ENCODE data around the gene ATOX1.
A peak's percentile ranks its signal among the peaks of the same experiment; 100 is the strongest.

Gene ATOX1

DNA sequence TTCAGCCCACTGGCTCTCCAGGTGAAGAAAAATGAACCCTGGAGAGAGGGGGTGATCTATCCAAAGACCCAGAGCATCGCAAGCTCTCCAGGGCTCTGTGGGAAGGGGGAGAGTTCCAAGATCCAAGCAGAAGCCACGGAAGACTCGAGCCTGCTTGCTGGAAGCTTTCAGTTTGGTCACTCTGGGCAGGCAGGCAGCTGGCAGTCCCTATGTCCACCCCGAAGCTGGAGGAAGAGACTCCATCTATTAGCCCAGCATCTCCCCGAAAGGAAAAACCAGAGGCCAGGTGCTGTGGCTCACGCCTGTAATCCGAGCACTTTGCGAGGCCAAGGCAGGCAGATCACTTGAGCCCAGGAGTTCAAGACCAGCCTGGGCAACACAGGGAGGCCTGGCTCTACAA is 61.0 kb downstream of the ATOX1 start:
- no peak for DNase-seq (ENCODE audit: low read depth)

DNA sequence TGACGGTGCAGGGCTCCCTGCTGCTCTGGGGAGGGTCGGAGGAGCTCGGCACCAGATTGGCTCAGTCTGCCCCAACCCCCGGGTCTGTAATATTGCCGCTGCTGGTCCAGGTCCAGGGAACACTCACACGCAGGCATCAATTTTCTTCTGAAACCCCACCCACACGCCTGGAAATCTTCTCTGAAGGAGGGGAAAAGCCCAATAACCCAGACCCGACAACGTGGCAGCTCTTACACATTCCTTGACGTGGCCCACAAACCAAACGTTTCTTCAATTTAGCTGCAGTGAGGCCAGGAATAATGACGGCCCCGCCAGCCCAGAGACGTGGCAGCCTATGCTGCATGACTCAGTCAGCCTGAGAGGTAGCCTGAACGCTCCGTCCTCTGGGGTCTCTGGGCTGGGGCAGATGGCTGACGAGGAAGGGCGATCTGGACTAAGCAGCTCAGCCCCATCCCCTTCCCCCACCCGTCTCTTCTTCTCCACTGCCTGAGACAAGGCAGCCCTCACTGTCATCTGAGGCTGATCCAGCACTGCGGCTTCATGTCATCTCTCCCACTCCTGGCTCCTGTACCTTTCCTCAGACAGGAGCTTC is 61.9 kb downstream of the ATOX1 start:
- peak; percentile 94 for DNase-seq (ENCODE audit: low read depth)

DNA sequence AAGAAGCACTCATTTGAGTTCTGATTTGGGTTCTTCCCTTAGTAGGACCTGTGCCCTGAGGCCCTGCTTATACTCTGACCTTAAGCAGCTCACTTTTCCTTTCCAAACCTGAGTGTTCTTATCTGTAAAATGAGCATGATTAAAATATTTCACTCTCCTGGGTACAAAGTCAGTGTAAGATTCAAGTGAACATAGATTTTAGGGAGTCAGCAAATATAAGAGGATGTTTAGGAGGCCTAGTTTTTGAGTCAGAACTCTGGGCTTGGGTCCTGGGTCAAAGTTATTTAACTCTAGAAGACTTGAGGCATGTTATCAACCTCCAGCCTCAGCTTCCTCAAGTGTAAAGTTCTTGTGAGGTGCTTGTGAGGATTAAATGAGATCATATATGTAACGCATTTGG is 63.0 kb downstream of the ATOX1 start:
- DNase-seq (ENCODE audit: low read depth), result no peak

DNA sequence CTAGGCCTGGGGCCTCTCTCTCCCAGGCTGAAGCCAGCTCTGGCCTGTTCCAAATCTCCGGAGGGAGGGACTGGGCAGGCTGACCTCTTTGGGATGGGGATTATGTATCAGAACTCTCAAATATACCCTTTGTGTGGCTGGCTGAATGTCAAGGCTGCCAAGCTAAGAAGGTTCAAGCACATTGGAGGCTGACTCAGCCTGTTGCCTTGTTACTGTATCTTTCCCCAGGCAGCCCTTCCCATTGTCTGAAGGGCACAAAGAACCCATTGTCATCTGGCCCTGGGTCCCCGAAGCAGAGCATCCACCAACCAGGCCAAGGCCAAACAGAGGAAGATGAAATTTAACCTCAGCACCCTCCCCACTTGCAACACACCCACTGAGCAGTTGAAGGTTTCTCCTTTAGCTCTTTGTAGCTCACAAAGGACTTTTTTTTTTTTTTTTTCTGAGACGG is 64.4 kb downstream of the ATOX1 start:
- DNase-seq (ENCODE audit: low read depth), result no peak

Measured in ELR (cell line).